K562 (cell line): ENCODE results near the gene GNPAT. TPM values are rescaled to one million over a fixed set of nuclear protein-coding genes. Genes with fewer than 3 reads are reported as not detected.

ENCODE experiments used
- BRCA1 ChIP-seq, 2 experiments: fragments of 450-650 bp in 1 of 2; sonication (generic) in 1 of 2; formaldehyde crosslinking in 1 of 2; IDR thresholded peaks; 2 replicates each; pipeline versions ENCODE4 v1.5.0 to v1.6.1; 2017 to 2020; ENCODE audit warnings: mild to moderate bottlenecking in 1 of 2, missing genetic modification reagents in 1 of 2
- CBFA2T3 ChIP-seq: fragments of 450-650 bp; IDR thresholded peaks from 2 replicates; pipeline ENCODE4 v1.6.1; 2017
- CEBPG ChIP-seq, 3 experiments: fragments of 200-800 bp in 1 of 3; sonication (Bioruptor generic) in 1 of 3; sonication (generic) in 1 of 3; formaldehyde crosslinking in 1 of 3; IDR thresholded peaks in 2 of 3; conservative IDR thresholded peaks in 1 of 3; 2 replicates each; pipeline versions ENCODE4 v1.6.1 to v1.8.0; 2016 to 2022; ENCODE audit warnings: missing compliant biosample characterization in 2 of 3, missing genetic modification characterization in 2 of 3, mild to moderate bottlenecking in 1 of 3, missing genetic modification reagents in 1 of 3
- CSDE1 ChIP-seq, 2 experiments: fragments of 450-650 bp; IDR thresholded peaks; 2 replicates each; pipeline ENCODE4 v1.6.1; 2016; ENCODE audit warnings: mild to moderate bottlenecking in 1 of 2
- JUN ChIP-seq, 2 experiments: sonication (generic) in 1 of 2; formaldehyde crosslinking in 1 of 2; IDR thresholded peaks; 2 replicates each; pipeline versions ENCODE4 v1.6.1 to v1.8.0; 2012 to 2022; ENCODE audit warnings: borderline replicate concordance in 2 of 2, mild to moderate bottlenecking in 2 of 2, improper control_type of control experiment in 1 of 2, low read depth in 1 of 2, low read length in 1 of 2, missing genetic modification reagents in 1 of 2
- MTF1 ChIP-seq: fragments of 250-450 bp; sonication (Bioruptor Pico); IDR thresholded peaks from 2 replicates; pipeline ENCODE4 v1.9.0; 2021; ENCODE audit warnings: moderate library complexity, mild to moderate bottlenecking, inconsistent platforms, borderline replicate concordance
- OTX1 ChIP-seq: fragments of 450-650 bp; formaldehyde crosslinking; IDR thresholded peaks from 2 replicates; pipeline ENCODE4 v1.4.0; 2022; ENCODE audit warnings: mild to moderate bottlenecking
- POLR3A ChIP-seq: IDR thresholded peaks from 2 replicates; pipeline ENCODE4 v1.6.1; 2011; ENCODE audit warnings: borderline replicate concordance, mild to moderate bottlenecking, moderate library complexity; ENCODE audit not compliant: insufficient read length, insufficient read depth; ENCODE audit errors: extremely low read depth
- PTRF ChIP-seq: fragments of 450-650 bp; IDR thresholded peaks from 2 replicates; pipeline ENCODE4 v1.6.1; 2016; ENCODE audit warnings: mild to moderate bottlenecking, missing genetic modification characterization, missing compliant biosample characterization
- ZC3H11A ChIP-seq: IDR thresholded peaks from 2 replicates; pipeline ENCODE4 v1.6.1; 2012; ENCODE audit warnings: low read depth, low read length, improper control_type of control experiment
- ZNF584 ChIP-seq: fragments of 200-800 bp; sonication (Bioruptor generic); IDR thresholded peaks from 2 replicates; pipeline ENCODE4 v1.6.1; 2016; ENCODE audit warnings: low read depth, mild to moderate bottlenecking, missing genetic modification characterization, missing compliant biosample characterization
- polyA plus RNA-seq, 8 experiments: library from polyadenylated mRNA; depleted of rRNA in 4 of 8; stranded (reverse) in 5 of 8; unstranded in 3 of 8; fragments of >200 nt; fragmentation: Nextera tagmentation in 2 of 8; fragmentation: Illumina TruSeq in 1 of 8; extraction: Ambion mirVana in 2 of 8; extraction: Trizol in 1 of 8; gene quantifications; 2 replicates each; pipeline versions ENCODE4 v1.2.1 to v1.2.3, GENCODE V29; 2011 to 2014; ENCODE audit warnings: inconsistent platforms in 1 of 8, missing spikeins in 1 of 8
- total RNA-seq, 7 experiments: library from RNA; depleted of rRNA in 6 of 7; stranded (reverse); fragments of >200 nt in 6 of 7; fragmentation: Illumina TruSeq in 2 of 7; extraction: Trizol in 2 of 7; gene quantifications; 2 replicates each; pipeline versions ENCODE4 v1.2.1 to v1.2.3, GENCODE V29; 2011 to 2021; ENCODE audit warnings: low replicate concordance in 1 of 7
- TF ChIP-seq, protein P1 (sequence below): fragments of 250-450 bp; sonication (Bioruptor Pico); IDR thresholded peaks from 2 replicates; pipeline ENCODE4 v1.5.0; 2021; ENCODE audit warnings: mild to moderate bottlenecking, borderline replicate concordance
- TF ChIP-seq, protein P2 (sequence below): fragments of 450-650 bp; IDR thresholded peaks from 2 replicates; pipeline ENCODE4 v1.6.1; 2016
- TF ChIP-seq, protein P3 (sequence below): fragments of 450-650 bp; IDR thresholded peaks from 2 replicates; pipeline ENCODE4 v1.6.1; 2014; ENCODE audit warnings: low read depth, mild to moderate bottlenecking, moderate library complexity, borderline replicate concordance
- TF ChIP-seq, protein P4 (sequence below): fragments of 250-450 bp; sonication (Bioruptor Pico); IDR thresholded peaks from 2 replicates; pipeline ENCODE4 v1.8.0; 2021; ENCODE audit warnings: borderline replicate concordance, mild to moderate bottlenecking, moderate library complexity; ENCODE audit not compliant: poor library complexity, severe bottlenecking
- TF ChIP-seq, protein P5 (sequence below): fragments of 250-450 bp; sonication (Bioruptor Pico); IDR thresholded peaks from 2 replicates; pipeline ENCODE4 v1.5.0; 2021; ENCODE audit warnings: mild to moderate bottlenecking, moderate library complexity

The GNPAT gene
- total and polyA plus RNA-seq, 9 of the 15 experiments (the other 6 are each of a cell fraction or from before 2014, with no cell fraction given) = 32.1 to 68.8 (median 50.7) TPM

DNA sequence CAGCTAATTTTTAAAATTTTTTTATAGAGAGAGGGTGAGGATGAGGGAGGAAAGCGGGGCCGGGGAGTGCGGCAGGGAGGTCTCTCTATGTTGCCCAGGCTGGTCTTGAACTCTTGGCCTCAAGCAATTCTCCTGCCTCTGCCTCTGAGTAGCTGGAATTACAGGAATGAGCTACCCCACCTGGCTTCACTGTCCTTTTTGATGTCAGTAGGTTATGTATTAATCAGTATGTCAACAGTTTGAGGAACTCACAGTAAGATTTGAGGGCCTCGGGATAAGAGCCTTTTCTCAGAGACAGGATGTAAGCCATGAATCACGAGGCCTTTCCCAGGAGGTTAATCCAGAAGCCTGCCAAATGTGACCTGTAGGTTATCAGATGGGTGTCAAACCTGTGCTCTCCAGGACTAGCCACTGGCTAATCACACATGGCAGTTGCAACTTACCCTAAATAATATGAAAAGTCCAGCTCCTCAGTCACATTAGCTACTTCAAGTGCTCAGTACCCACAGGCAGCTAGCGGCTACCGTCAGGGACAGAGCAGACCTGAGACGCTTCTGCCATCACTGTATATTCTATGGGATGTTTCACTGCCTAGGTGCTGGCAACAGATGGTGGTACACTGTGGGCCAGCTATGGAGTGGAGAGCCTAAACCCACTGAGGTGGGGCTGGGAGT, 46.0 kb upstream of the GNPAT start (continued):
- TF ChIP-seq POLR3A = no peak
- peak; percentile 81 for TF ChIP-seq CBFA2T3
- TF ChIP-seq, protein P1, sequence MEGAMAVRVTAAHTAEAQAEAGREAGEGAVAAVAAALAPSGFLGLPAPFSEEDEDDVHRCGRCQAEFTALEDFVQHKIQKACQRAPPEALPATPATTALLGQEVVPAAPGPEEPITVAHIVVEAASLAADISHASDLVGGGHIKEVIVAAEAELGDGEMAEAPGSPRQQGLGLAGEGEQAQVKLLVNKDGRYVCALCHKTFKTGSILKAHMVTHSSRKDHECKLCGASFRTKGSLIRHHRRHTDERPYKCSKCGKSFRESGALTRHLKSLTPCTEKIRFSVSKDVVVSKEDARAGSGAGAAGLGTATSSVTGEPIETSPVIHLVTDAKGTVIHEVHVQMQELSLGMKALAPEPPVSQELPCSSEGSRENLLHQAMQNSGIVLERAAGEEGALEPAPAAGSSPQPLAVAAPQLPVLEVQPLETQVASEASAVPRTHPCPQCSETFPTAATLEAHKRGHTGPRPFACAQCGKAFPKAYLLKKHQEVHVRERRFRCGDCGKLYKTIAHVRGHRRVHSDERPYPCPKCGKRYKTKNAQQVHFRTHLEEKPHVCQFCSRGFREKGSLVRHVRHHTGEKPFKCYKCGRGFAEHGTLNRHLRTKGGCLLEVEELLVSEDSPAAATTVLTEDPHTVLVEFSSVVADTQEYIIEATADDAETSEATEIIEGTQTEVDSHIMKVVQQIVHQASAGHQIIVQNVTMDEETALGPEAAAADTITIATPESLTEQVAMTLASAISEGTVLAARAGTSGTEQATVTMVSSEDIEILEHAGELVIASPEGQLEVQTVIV (CRISPR knock-in tag) = no peak
- TF ChIP-seq, protein P2, sequence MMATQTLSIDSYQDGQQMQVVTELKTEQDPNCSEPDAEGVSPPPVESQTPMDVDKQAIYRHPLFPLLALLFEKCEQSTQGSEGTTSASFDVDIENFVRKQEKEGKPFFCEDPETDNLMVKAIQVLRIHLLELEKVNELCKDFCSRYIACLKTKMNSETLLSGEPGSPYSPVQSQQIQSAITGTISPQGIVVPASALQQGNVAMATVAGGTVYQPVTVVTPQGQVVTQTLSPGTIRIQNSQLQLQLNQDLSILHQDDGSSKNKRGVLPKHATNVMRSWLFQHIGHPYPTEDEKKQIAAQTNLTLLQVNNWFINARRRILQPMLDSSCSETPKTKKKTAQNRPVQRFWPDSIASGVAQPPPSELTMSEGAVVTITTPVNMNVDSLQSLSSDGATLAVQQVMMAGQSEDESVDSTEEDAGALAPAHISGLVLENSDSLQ = peak; percentile 50
- TF ChIP-seq CEBPG (CRISPR knock-in tag; IDR thresholded peaks at IDR 0.05) = no peak
- 0 out of 4 replicates have a peak, but pooled peaks of 1 of the 2 experiments have one; percentile 8 for TF ChIP-seq CEBPG (tag; conservative IDR thresholded peaks at IDR 0.05 in 1 of 2, IDR thresholded peaks at IDR 0.05 in 1 of 2)
- TF ChIP-seq, protein P3, sequence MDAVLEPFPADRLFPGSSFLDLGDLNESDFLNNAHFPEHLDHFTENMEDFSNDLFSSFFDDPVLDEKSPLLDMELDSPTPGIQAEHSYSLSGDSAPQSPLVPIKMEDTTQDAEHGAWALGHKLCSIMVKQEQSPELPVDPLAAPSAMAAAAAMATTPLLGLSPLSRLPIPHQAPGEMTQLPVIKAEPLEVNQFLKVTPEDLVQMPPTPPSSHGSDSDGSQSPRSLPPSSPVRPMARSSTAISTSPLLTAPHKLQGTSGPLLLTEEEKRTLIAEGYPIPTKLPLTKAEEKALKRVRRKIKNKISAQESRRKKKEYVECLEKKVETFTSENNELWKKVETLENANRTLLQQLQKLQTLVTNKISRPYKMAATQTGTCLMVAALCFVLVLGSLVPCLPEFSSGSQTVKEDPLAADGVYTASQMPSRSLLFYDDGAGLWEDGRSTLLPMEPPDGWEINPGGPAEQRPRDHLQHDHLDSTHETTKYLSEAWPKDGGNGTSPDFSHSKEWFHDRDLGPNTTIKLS = no peak
- TF ChIP-seq JUN (IDR thresholded peaks at IDR 0.05; ENCODE audit: borderline replicate concordance, low read depth, low read length) = no peak
- TF ChIP-seq JUN (CRISPR knock-in tag; IDR thresholded peaks at IDR 0.05; ENCODE audit: borderline replicate concordance) = no peak
- 0 out of 2 replicates have a peak, but pooled peaks have one; percentile 28 for TF ChIP-seq ZNF584 (CRISPR knock-in tag)
- TF ChIP-seq BRCA1 (IDR thresholded peaks at IDR 0.05) = no peak
- TF ChIP-seq BRCA1 (CRISPR knock-in tag; IDR thresholded peaks at IDR 0.05) = no peak
- no peak for TF ChIP-seq ZC3H11A
- TF ChIP-seq, protein P4, sequence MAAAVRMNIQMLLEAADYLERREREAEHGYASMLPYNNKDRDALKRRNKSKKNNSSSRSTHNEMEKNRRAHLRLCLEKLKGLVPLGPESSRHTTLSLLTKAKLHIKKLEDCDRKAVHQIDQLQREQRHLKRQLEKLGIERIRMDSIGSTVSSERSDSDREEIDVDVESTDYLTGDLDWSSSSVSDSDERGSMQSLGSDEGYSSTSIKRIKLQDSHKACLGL (CRISPR knock-in tag) = no peak
- TF ChIP-seq, protein P5, sequence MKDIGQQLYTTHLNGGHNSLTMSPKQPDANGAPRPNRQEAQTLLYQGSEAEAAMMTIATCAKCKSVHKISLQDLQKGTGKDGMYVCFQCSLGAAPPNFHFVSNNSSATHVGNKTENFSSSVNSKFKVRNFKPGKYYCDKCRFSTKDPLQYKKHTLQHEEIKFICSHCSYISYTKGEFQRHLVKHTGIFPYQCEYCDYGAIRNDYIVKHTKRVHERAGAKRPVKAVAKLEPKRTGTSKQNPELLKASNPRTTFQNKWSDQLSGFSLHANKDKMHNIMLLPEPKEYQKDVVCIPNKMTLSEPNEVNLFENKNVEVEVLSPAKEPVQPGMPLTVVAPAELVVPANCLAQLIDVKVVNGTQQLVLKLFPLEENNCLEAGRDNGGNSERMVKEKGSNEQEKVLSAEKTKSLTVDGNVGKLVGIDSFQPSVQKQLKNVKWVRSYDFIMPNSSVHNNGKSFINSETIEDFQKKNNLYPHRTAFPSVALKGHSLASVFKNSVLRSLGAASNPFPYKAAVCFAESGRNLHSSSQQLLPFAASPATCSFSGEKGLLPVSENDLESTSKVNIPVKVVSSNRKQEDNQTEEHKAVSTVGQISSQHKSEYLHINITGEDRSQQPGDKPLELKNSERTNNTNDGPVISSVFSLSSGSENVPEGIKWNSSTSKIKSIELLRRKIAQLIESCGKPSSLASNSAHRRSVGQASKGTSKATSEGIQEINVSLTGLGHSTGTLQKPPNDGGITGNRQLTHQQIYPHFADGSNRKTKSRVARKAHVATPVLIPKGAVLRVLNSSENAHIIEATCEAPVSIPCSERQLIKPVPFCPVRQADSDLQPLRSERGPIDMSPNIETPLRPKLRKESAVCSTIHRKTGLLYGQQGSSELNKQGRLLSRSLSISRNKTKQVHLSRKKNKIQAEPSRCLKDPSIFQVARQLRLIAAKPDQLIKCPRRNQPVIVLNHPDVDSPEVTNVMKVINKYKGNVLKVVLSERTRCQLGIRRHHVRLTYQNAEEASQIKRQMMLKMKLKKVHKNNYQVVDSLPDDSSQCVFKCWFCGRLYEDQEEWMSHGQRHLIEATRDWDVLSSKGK (CRISPR knock-in tag) = no peak
- TF ChIP-seq MTF1 = no peak
- no peak for TF ChIP-seq CSDE1 (IDR thresholded peaks at IDR 0.05)
- TF ChIP-seq PTRF (tag) = no peak
- TF ChIP-seq OTX1 (CRISPR knock-in tag) = no peak
